ENCODE results near the gene HMX1.

HMX1 gene

DNA sequence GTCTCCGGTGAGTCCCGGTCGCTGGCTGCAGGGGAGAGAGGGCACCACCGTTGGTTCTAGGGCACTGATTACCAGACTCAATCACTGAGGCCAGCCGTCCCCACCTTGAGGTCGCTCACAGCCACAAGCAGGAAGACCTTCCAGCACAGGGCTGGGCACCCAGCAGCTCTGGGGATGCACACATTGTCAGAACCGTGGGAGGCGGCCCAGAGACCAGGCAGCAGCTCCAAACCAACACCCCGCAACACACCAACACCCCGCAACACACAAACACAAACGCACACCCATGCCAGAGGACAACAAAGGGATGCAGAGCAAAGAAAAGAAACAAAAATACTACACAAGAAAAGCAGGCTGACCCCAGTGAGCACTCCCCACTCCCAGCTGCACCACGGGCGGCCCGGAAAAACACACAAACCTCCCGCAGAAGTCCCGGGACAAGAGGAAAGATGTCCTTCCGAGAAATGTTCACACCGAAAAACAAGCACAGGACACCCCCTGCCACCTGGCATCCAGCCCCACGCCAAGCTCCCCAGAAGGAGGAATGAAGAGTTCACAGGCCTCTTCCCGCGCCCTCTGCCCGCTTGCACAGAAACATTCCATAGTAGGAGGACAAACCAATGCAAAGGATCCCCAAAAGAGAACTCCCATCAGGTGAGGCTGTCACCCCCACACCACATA lies 3.2 kb downstream of the HMX1 start:
- DNase-seq (ENCODE audit: low read depth in 2 of 2) = no peak

DNA sequence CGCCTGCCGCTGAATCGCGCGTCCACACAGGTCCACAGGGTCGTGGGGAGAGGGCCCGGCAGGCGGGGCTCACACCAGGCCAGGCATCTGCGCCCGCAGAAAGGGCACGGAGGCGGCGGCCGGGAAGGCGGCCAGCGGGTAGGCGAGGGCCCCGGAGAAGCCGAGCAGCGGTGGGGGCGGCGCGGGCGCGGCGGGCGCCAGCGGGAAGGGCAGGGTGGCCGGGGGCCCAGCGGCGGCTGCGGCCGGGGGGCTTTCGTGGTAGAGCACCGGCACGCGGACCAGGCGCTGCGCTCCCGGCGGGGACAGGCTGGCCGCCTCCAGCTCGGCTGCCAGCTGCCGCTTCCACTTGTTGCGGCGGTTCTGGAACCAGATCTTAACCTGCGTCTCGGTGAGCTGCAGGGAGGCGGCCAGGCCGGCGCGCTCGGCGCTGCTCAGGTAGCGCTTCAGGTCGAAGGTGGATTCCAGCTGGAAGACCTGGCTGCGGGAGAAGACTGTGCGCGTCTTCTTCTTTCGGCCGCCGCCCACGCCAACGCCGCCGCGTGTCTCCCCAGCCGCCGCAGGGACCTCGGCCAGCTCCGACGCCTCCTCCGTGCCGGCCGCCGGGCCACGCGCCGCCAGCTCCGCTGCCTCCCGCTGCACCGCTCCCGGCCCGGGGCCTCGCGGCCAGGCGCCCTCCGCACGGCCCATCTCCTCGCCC lies 3.9 kb downstream of the HMX1 start:
- no peak for DNase-seq (ENCODE audit: low read depth in 2 of 2)

- DNase-seq (ENCODE audit: low read depth in 2 of 2) = no peak
These were observed 4.6 kb downstream of the HMX1 start for GRCh38 chr4:8866828-8867623.

- DNase-seq (ENCODE audit: low read depth in 2 of 2) = no peak
These were observed 5.2 kb downstream of the HMX1 start for GRCh38 chr4:8866421-8866820.

DNA sequence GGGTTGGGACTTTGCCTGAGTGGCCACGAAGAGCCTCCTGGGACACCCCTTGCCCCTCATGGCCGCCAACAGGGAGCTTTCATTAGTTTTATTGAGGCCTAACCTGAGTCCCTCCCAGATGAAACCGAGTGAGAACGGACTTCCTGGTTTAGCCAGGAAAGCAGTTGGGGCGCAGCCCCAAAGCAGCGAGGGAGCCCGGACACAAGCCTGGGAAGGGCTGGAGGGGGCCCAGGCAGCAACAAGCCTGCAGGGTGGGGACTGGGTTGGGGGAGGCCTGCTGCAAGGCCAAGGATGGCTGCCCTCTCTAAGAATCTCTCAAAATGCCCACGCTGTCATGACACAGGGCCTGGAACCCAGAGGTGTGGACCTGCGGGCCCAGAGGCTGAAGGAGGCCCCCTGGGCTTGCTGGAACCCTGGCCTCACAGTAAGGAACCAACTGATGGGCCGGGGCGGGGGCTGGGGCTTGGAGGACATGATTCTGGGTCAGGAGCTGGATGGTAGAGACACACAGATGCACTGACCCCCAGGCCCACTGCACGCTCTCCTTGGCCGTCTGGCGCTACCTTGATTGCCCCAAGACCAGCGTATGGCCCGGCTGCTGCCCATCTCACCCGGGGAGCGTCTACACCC lies 5.8 kb downstream of the HMX1 start:
- DNase-seq (ENCODE audit: low read depth in 2 of 2) = no peak

- no peak for DNase-seq (ENCODE audit: low read depth in 2 of 2)
These were observed 6.5 kb downstream of the HMX1 start for GRCh38 chr4:8864912-8865680.

- DNase-seq (ENCODE audit: low read depth in 2 of 2) = no peak
These were observed 7.7 kb downstream of the HMX1 start for GRCh38 chr4:8863686-8864682.

DNA sequence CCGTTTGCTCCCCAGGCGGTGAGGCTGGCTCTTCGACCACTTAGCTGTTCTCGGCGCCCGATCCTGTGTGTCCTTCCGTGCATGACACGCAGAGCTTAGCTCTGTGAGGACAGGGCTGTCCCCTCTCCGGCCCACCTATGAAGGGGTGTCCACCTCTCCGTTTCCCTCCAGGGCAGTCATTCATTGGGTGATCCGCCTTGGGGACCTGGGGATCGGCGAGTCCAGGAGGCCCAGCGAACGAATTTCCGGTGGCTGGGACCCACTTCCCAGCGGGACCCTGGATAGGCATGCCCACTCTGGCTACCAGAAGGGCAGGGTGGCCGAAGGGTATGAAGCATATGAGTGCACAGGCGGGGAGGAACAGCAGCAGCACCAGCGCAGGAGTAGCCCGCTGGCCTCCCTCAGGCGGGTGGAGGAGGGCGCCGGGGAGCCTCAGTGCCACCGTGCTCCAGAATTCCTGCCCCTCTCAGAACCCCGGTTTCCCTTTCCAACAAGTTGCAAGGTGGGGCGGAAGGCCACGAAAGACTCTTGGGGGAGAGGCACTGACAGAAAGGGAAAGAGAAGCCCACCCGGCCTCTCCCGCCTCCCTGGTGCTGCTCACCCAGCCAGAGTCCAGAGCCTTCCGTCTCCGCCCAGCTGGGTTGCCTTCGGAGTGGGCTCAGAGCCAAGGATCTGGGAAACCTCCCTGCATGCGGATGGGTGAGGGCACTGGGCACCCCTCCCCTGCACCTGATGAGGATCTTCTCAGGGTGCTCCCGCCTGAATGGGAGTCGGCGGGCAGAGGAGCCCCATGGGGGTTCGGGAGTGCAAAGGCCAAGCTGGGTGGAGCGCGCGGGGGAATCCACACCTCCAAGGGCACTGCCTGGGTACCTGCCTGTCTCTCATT lies 8.6 kb downstream of the HMX1 start:
- no peak for DNase-seq (ENCODE audit: low read depth in 2 of 2)

DNA sequence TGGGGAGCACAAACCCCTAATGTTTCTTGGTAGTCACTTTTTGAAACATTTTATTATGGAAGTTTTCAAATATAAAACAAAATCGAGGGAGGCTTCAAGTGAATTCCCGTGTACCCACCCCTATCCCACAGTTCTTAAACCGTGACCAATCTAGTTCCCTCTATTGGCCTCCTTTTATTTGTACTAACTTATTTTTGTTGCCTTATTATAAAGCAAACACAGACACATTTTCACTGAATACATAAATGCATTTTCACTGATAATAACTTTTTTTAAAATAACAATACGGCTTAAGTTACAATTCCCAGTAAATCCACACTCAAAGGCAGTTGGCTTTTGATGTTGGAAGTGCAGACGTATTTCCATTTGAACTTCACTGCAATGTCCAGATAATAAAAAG lies 9.3 kb downstream of the HMX1 start:
- DNase-seq (ENCODE audit: low read depth in 2 of 2) = no peak

DNA sequence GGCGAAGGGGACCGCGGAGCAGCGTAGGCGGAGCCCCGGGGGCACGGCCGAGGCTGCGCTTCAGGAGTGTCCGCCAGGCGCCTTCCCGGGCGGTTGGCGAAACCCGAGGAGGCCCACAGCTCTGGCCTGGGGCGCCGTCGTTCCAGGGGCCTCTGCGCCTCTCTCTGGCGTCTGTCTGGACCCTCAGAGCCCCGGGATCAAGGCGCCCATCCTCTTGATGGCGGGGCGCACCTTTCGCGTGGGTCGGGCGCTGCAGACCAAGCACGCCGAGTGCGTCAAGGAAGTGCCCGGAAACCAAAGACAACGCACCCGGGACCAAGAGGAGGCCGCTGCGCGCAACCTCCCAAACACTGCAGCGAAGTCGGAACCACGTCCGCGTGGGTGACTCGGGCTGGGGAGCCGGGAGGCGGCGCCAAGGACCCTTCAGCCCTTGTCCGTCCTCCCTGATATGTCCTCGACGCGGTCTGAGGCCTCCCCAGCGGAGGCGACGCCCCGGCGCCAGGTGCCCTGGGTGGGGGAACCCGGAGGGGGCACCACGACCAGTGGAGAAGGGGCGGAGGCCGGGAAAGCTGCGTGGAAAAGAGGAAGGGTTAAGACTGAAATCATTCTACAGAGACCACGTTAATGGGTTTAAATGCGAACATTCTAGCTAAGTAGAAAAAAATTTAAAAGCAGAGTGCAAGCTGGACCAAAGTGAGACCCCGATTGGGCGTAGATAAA lies 9.9 kb downstream of the HMX1 start:
- DNase-seq (ENCODE audit: low read depth in 2 of 2) = no peak

DNA sequence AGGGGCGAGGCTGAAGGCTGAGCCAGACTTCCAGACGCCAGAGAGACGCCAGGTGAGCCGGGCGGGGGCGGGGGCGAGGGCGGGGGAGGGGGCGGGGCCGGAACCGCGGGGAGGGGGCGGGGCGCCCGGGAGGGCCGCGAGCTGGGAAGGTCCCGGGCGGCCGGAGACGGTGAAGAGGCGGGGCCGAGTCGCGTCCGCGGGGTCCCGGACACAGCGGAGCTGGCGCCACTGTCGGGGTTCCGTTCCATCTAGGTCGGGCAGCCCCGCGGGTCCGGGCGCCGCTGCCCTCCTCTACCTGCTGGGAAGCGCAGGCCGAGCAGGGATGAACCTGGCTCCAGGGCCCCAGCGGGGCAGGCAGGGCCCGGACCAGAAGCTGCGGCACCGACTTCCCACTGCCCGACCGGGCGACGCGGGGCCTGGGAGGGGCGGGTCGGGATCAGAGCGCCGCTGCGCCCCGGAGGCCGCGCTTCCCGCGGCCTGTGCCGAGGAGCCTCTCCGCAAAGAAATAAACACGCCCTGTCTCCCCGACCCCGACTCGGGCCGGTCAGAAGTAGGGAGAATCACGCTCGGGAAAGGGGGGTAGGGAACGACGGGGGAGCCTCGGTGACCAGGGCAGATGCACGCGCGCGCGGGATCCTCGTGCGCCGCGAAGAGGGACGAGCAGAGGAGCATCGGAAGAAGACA lies 10.6 kb downstream of the HMX1 start:
- no peak for DNase-seq (ENCODE audit: low read depth in 2 of 2)

DNA sequence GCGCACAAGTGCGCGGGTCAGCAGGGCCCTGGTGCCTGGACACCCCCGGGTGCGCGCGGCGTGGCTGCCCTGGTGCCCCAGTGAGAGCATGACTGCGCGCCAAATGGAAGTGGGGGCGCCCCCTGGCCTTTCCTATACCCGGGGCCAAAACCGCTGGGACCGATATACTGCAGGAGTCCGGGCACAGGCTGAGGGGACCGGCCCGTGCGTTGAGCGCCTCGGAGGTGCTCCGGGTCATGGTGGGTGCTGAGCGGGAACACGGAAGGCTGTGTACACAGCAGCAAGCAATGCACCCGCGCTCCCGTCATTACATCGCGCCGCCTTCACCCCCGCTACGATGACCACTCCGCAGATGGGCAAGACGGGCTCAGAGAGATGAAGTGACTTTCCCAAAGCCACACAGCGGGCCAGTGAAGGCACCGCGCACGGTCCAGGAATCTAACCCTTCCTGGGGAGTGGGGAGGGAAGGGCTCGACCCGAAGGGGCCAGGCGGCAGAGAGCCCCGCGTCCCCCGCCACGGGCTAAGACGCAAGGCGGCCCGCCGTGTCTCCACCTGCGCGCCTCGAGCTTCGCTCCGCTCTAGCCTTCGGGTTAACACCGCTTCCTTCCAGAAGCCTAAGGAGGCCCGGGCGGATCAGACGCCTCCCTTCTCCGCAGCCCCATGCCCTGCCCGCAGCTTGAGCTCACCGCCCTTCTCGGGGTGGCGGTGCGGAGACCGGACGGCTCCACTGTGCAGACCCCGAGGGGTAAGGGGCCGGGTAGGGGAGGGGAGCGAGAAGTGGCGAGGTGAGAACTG lies 11.3 kb downstream of the HMX1 start:
- no peak for DNase-seq (ENCODE audit: low read depth in 2 of 2)

- no peak for DNase-seq (ENCODE audit: low read depth in 2 of 2)
These were observed 12.0 kb downstream of the HMX1 start for GRCh38 chr4:8859550-8860095.

GRCh38 chr4:8858701-8859210 lies 12.9 kb downstream of the HMX1 start:
- no peak for DNase-seq (ENCODE audit: low read depth in 2 of 2)

DNA sequence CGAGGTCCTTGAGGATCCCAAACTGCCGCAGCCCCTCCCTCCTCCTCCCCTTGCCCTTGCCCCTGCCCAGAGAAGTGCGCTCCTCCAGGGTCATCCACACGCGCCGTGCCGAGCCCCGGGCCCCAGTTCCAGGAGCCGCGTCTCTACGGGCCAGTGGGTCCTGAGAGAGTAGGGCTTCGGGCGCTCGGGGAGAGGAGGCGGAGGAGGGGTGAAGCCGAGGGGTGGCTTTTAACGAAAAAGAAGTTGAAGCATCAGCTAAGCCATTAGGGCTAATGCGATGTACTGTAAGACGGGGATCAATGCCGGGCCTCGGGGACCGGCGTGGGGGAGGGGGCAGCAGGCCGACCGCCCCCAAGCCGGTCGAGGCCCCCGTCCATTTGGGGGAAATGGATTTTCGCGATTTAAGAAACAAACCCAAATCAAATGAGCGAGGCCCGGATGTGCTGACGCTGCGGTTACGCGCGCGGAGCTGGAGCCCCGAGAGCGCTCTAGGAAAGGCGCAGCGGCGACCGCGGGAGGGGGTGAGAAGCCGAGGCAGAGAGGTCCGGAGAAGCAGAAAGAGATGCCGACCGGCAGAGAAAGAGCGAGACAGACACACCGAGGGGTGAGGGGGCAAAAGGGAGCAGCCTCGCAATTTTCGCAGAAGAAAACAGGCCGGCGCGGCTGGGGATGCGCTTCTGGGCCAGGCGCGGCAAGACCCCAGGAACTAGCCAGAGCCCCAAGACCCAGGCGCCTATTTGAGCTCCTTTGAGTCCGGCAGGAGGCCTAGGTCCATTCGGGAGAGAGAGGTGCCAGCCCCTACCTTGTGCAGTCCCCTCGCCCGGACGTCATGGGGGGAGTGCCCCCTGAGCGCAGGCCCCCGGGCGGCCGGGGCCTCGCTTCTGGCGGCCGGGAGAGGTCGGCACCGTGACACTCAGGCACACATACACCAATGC lies 13.6 kb downstream of the HMX1 start:
- no peak for DNase-seq (ENCODE audit: low read depth in 2 of 2)
